GM23338 (cell line): Measurements from ENCODE around the gene TECTA. TPM values are rescaled to one million over a fixed set of nuclear protein-coding genes. Genes with fewer than 3 reads are reported as not detected.

Experiments
- ATAC-seq: fragments of 200-7000 bp; cut with Tn5 transposase; 3 replicates; pipeline ENCODE4 v1.9.1; 2020
- DNase-seq: peaks from one replicate; pipeline ENCODE4 v3.0.0-alpha.2; 2015; ENCODE audit warnings: low spot score
- H2AFZ ChIP-seq: fragments of 200-600 bp; sonication (generic); 2 replicates; pipeline ENCODE4 v1.8.0; 2016; ENCODE audit warnings: antibody characterized with exemption, mild to moderate bottlenecking, moderate library complexity
- H3F3A ChIP-seq: fragments of 200-600 bp; sonication (generic); replicated peaks from 2 replicates; pipeline ENCODE4 v1.8.0; 2017; ENCODE audit warnings: antibody characterized with exemption, mixed run types, low read depth
- H3K27ac ChIP-seq: fragments of 200-600 bp; sonication (generic); 2 replicates; pipeline ENCODE4 v1.6.1; 2016; ENCODE audit warnings: low read depth
- H3K27me3 ChIP-seq: fragments of 200-600 bp; sonication (generic); 2 replicates; pipeline ENCODE4 v1.8.0; 2016; ENCODE audit warnings: mild to moderate bottlenecking, mixed run types, moderate library complexity; ENCODE audit not compliant: insufficient read depth
- H3K36me3 ChIP-seq: fragments of 200-600 bp; sonication (generic); 2 replicates; pipeline ENCODE4 v1.8.0; 2016; ENCODE audit warnings: mild to moderate bottlenecking; ENCODE audit not compliant: insufficient read depth
- H3K4me1 ChIP-seq: fragments of 200-600 bp; sonication (generic); 2 replicates; pipeline ENCODE4 v1.8.0; 2016; ENCODE audit warnings: mild to moderate bottlenecking, moderate library complexity; ENCODE audit not compliant: insufficient read depth
- H3K4me2 ChIP-seq: fragments of 200-600 bp; sonication (generic); 2 replicates; pipeline ENCODE4 v1.7.1; 2017; ENCODE audit warnings: mixed run types
- H3K4me3 ChIP-seq: fragments of 200-600 bp; sonication (generic); 2 replicates; pipeline ENCODE4 v1.6.1; 2016; ENCODE audit warnings: mixed run types
- H3K79me2 ChIP-seq: fragments of 200-600 bp; sonication (generic); replicated peaks from 2 replicates; pipeline ENCODE4 v1.8.0; 2017; ENCODE audit warnings: mild to moderate bottlenecking; ENCODE audit not compliant: insufficient read depth
- H3K9me2 ChIP-seq: fragments of 200-600 bp; sonication (generic); 2 replicates; pipeline ENCODE4 v1.8.0; 2017; ENCODE audit not compliant: insufficient read depth
- H4K20me1 ChIP-seq: fragments of 200-600 bp; sonication (generic); replicated peaks from 2 replicates; pipeline ENCODE4 v1.8.0; 2017; ENCODE audit warnings: mild to moderate bottlenecking; ENCODE audit not compliant: insufficient read depth
- H3K27ac Mint-ChIP-seq: 2 replicates; pipeline ENCODE4 v1.8.0; 2020; ENCODE audit warnings: inconsistent platforms, mild to moderate bottlenecking, moderate library complexity, mixed read lengths
- H3K27me3 Mint-ChIP-seq: 3 replicates; pipeline ENCODE4 v1.8.0; 2022; ENCODE audit warnings: low read depth, mild to moderate bottlenecking, moderate library complexity, mixed read lengths, inconsistent platforms; ENCODE audit not compliant: insufficient read depth, poor library complexity
- H3K36me3 Mint-ChIP-seq: 3 replicates; pipeline ENCODE4 v1.8.0; 2021; ENCODE audit warnings: low read depth, mild to moderate bottlenecking, inconsistent platforms, moderate library complexity, mixed read lengths
- H3K4me1 Mint-ChIP-seq: 3 replicates; pipeline ENCODE4 v1.8.0; 2020; ENCODE audit warnings: mild to moderate bottlenecking, inconsistent platforms, mixed read lengths
- H3K4me3 Mint-ChIP-seq: 3 replicates; pipeline ENCODE4 v1.8.0; 2021; ENCODE audit warnings: moderate library complexity, mild to moderate bottlenecking, inconsistent platforms, mixed read lengths
- H3K9me3 Mint-ChIP-seq: 3 replicates; pipeline ENCODE4 v1.8.0; 2020; ENCODE audit warnings: moderate library complexity, mild to moderate bottlenecking, inconsistent platforms, mixed read lengths
- EZH2 ChIP-seq: fragments of 200-600 bp; sonication (generic); IDR thresholded peaks from one replicate; pipeline ENCODE4 v1.8.0; 2017; ENCODE audit warnings: antibody characterized with exemption, mild to moderate bottlenecking, low read depth; ENCODE audit not compliant: unreplicated experiment
- EZH2phosphoT487 ChIP-seq: fragments of 200-600 bp; sonication (generic); IDR thresholded peaks from one replicate; pipeline ENCODE4 v1.8.1; 2018; ENCODE audit warnings: antibody characterized with exemption; ENCODE audit not compliant: unreplicated experiment
- NANOG ChIP-seq: IDR thresholded peaks from 2 replicates; pipeline ENCODE4 v1.6.1; 2016; ENCODE audit warnings: antibody characterized with exemption, borderline replicate concordance
- STAT1 ChIP-seq: IDR thresholded peaks from one replicate; pipeline ENCODE4 v1.6.1; 2016; ENCODE audit warnings: antibody characterized with exemption; ENCODE audit not compliant: unreplicated experiment
- ZNF114 ChIP-seq: fragments of 250-450 bp; sonication (Bioruptor Pico); IDR thresholded peaks from 2 replicates; pipeline ENCODE4 v1.5.0; 2020; ENCODE audit warnings: mild to moderate bottlenecking, moderate library complexity
- ZNF331 ChIP-seq: fragments of 250-450 bp; sonication (Bioruptor Pico); IDR thresholded peaks from 2 replicates; pipeline ENCODE4 v1.5.0; 2020; ENCODE audit warnings: low read depth, mild to moderate bottlenecking, moderate library complexity
- polyA plus RNA-seq: library from polyadenylated mRNA; unstranded; fragments of >200 nt; fragmentation: Nextera tagmentation; extraction: Ambion mirVana; gene quantifications from 2 replicates; pipeline ENCODE4 v1.2.1, GENCODE V29; 2016
- total RNA-seq: library from RNA; depleted of rRNA; stranded (reverse); fragments of >200 nt; shearing (Covaris generic); gene quantifications from 2 replicates; pipeline ENCODE4 v1.2.3, GENCODE V29; 2014
- TF ChIP-seq, protein P1 (sequence below): fragments of 250-450 bp; sonication (Bioruptor Pico); IDR thresholded peaks from 2 replicates; pipeline ENCODE4 v1.5.0; 2020; ENCODE audit warnings: mild to moderate bottlenecking, moderate library complexity
- TF ChIP-seq, protein P2 (sequence below), 2 experiments: fragments of 200-600 bp in 1 of 2; sonication (generic) in 1 of 2; conservative IDR thresholded peaks; 2 replicates each; pipeline versions ENCODE4 v1.5.1 to v1.6.1; 2016 to 2017; ENCODE audit warnings: antibody characterized with exemption in 2 of 2, low read depth in 2 of 2, mild to moderate bottlenecking in 2 of 2, moderate library complexity in 1 of 2
- TF ChIP-seq, protein P3 (sequence below): IDR thresholded peaks from 2 replicates; pipeline ENCODE4 v1.6.1; 2016; ENCODE audit warnings: antibody characterized with exemption
- TF ChIP-seq, protein P4 (sequence below): IDR thresholded peaks from one replicate; pipeline ENCODE4 v1.6.1; 2018; ENCODE audit warnings: antibody characterized with exemption; ENCODE audit not compliant: unreplicated experiment

Gene TECTA
- total and polyA plus RNA-seq, 2 experiments from 2014 or later, result 0.34 to 0.69 TPM

DNA sequence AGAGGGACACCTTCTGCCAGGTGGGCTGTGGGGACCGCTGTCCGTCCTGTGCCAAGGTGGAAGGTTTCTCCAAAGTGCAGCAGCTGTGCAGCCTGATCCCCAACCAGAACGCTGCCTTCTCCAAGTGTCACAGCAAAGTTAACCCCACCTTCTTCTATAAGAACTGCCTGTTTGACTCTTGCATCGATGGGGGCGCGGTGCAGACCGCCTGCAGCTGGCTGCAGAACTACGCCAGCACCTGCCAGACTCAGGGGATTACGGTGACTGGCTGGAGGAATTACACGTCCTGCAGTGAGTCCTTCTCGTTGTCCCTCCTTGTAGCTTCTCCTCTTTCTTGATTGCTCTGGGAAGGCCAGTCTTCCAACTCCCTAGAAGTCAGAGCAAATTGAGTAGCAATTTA, 44.8 kb downstream of the TECTA start (continued):
- TF ChIP-seq, protein P1, sequence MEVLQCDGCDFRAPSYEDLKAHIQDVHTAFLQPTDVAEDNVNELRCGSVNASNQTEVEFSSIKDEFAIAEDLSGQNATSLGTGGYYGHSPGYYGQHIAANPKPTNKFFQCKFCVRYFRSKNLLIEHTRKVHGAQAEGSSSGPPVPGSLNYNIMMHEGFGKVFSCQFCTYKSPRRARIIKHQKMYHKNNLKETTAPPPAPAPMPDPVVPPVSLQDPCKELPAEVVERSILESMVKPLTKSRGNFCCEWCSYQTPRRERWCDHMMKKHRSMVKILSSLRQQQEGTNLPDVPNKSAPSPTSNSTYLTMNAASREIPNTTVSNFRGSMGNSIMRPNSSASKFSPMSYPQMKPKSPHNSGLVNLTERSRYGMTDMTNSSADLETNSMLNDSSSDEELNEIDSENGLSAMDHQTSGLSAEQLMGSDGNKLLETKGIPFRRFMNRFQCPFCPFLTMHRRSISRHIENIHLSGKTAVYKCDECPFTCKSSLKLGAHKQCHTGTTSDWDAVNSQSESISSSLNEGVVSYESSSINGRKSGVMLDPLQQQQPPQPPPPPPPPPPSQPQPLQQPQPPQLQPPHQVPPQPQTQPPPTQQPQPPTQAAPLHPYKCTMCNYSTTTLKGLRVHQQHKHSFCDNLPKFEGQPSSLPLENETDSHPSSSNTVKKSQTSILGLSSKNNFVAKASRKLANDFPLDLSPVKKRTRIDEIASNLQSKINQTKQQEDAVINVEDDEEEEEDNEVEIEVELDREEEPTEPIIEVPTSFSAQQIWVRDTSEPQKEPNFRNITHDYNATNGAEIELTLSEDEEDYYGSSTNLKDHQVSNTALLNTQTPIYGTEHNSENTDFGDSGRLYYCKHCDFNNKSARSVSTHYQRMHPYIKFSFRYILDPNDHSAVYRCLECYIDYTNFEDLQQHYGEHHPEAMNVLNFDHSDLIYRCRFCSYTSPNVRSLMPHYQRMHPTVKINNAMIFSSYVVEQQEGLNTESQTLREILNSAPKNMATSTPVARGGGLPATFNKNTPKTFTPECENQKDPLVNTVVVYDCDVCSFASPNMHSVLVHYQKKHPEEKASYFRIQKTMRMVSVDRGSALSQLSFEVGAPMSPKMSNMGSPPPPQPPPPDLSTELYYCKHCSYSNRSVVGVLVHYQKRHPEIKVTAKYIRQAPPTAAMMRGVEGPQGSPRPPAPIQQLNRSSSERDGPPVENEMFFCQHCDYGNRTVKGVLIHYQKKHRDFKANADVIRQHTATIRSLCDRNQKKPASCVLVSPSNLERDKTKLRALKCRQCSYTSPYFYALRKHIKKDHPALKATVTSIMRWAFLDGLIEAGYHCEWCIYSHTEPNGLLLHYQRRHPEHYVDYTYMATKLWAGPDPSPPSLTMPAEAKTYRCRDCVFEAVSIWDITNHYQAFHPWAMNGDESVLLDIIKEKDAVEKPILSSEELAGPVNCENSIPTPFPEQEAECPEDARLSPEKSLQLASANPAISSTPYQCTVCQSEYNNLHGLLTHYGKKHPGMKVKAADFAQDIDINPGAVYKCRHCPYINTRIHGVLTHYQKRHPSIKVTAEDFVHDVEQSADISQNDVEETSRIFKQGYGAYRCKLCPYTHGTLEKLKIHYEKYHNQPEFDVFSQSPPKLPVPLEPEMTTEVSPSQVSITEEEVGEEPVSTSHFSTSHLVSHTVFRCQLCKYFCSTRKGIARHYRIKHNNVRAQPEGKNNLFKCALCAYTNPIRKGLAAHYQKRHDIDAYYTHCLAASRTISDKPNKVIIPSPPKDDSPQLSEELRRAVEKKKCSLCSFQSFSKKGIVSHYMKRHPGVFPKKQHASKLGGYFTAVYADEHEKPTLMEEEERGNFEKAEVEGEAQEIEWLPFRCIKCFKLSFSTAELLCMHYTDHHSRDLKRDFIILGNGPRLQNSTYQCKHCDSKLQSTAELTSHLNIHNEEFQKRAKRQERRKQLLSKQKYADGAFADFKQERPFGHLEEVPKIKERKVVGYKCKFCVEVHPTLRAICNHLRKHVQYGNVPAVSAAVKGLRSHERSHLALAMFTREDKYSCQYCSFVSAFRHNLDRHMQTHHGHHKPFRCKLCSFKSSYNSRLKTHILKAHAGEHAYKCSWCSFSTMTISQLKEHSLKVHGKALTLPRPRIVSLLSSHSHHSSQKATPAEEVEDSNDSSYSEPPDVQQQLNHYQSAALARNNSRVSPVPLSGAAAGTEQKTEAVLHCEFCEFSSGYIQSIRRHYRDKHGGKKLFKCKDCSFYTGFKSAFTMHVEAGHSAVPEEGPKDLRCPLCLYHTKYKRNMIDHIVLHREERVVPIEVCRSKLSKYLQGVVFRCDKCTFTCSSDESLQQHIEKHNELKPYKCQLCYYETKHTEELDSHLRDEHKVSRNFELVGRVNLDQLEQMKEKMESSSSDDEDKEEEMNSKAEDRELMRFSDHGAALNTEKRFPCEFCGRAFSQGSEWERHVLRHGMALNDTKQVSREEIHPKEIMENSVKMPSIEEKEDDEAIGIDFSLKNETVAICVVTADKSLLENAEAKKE, result no peak
- TF ChIP-seq, protein P2, sequence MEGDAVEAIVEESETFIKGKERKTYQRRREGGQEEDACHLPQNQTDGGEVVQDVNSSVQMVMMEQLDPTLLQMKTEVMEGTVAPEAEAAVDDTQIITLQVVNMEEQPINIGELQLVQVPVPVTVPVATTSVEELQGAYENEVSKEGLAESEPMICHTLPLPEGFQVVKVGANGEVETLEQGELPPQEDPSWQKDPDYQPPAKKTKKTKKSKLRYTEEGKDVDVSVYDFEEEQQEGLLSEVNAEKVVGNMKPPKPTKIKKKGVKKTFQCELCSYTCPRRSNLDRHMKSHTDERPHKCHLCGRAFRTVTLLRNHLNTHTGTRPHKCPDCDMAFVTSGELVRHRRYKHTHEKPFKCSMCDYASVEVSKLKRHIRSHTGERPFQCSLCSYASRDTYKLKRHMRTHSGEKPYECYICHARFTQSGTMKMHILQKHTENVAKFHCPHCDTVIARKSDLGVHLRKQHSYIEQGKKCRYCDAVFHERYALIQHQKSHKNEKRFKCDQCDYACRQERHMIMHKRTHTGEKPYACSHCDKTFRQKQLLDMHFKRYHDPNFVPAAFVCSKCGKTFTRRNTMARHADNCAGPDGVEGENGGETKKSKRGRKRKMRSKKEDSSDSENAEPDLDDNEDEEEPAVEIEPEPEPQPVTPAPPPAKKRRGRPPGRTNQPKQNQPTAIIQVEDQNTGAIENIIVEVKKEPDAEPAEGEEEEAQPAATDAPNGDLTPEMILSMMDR (conservative IDR thresholded peaks at IDR 0.05; ENCODE audit: low read depth in 2 of 2), result no peak
- TF ChIP-seq NANOG, result no peak
- TF ChIP-seq STAT1, result no peak
- TF ChIP-seq EZH2phosphoT487, result no peak
- TF ChIP-seq ZNF114 (CRISPR knock-in tag), result no peak
- TF ChIP-seq ZNF331 (CRISPR knock-in tag), result no peak

DNA sequence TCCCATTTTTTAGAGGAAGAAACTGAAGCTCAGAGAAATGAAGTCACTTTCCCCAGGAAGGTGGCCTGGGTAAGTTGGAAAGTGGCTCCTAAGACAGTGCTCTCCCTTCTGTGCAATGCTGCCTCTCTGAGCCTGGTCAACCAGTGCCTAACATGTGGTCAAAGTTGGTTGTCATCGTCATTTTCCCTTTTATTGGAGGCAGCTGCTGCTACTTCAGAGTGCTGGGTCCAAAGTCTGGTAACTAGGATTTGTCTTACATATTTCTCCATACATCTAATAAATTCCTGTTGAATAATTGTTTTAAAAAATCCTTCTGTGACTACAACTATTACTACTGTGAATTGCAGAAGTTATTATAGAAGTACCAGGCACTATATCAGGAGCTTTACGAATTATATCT, 48.1 kb downstream of the TECTA start:
- Mint-ChIP-seq H3K9me3 (no peaks in the 10 kb centered on the region), H3K27me3 (peaks cover 4% of the 10 kb centered on the region), H3K27ac (no peak overlapping the region), H3K36me3 (no peaks in the 10 kb centered on the region), H3K4me3 (no peak overlapping the region), H3K4me1 (peaks cover 2% of the 10 kb centered on the region; the same call in 2 of the 3 replicates)
- Histone ChIP-seq H2AFZ (no peak overlapping the region), H3K9me2 (no peaks in the 10 kb centered on the region), H3K4me2 (no peak overlapping the region), H3K27ac (no peak overlapping the region), H4K20me1 (no peaks in the 10 kb centered on the region), H3F3A (no peaks in the 10 kb centered on the region), H3K79me2 (no peaks in the 10 kb centered on the region), H3K36me3 (no peaks in the 10 kb centered on the region), H3K4me3 (no peak overlapping the region), H3K4me1 (no peaks in the 10 kb centered on the region), H3K27me3 (no peaks in the 10 kb centered on the region)
- no peak for ATAC-seq
- no peak for DNase-seq
- TF ChIP-seq, protein P2 (conservative IDR thresholded peaks at IDR 0.05; ENCODE audit: low read depth in 2 of 2), result no peak
- TF ChIP-seq, protein P3, sequence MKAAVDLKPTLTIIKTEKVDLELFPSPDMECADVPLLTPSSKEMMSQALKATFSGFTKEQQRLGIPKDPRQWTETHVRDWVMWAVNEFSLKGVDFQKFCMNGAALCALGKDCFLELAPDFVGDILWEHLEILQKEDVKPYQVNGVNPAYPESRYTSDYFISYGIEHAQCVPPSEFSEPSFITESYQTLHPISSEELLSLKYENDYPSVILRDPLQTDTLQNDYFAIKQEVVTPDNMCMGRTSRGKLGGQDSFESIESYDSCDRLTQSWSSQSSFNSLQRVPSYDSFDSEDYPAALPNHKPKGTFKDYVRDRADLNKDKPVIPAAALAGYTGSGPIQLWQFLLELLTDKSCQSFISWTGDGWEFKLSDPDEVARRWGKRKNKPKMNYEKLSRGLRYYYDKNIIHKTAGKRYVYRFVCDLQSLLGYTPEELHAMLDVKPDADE, result no peak
- TF ChIP-seq, protein P4, sequence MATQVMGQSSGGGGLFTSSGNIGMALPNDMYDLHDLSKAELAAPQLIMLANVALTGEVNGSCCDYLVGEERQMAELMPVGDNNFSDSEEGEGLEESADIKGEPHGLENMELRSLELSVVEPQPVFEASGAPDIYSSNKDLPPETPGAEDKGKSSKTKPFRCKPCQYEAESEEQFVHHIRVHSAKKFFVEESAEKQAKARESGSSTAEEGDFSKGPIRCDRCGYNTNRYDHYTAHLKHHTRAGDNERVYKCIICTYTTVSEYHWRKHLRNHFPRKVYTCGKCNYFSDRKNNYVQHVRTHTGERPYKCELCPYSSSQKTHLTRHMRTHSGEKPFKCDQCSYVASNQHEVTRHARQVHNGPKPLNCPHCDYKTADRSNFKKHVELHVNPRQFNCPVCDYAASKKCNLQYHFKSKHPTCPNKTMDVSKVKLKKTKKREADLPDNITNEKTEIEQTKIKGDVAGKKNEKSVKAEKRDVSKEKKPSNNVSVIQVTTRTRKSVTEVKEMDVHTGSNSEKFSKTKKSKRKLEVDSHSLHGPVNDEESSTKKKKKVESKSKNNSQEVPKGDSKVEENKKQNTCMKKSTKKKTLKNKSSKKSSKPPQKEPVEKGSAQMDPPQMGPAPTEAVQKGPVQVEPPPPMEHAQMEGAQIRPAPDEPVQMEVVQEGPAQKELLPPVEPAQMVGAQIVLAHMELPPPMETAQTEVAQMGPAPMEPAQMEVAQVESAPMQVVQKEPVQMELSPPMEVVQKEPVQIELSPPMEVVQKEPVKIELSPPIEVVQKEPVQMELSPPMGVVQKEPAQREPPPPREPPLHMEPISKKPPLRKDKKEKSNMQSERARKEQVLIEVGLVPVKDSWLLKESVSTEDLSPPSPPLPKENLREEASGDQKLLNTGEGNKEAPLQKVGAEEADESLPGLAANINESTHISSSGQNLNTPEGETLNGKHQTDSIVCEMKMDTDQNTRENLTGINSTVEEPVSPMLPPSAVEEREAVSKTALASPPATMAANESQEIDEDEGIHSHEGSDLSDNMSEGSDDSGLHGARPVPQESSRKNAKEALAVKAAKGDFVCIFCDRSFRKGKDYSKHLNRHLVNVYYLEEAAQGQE, result no peak
- no peak for TF ChIP-seq EZH2
